GM12873 (cell line): ENCODE results near the gene ANKH.

Source experiments
- TF ChIP-seq, protein P1 (sequence below): IDR thresholded peaks from 2 replicates; pipeline ENCODE4 v1.5.1; 2012; ENCODE audit warnings: low read depth, mild to moderate bottlenecking, moderate library complexity, low read length, control low read depth; ENCODE audit not compliant: insufficient read depth; ENCODE audit errors: missing control alignments

ANKH gene

DNA sequence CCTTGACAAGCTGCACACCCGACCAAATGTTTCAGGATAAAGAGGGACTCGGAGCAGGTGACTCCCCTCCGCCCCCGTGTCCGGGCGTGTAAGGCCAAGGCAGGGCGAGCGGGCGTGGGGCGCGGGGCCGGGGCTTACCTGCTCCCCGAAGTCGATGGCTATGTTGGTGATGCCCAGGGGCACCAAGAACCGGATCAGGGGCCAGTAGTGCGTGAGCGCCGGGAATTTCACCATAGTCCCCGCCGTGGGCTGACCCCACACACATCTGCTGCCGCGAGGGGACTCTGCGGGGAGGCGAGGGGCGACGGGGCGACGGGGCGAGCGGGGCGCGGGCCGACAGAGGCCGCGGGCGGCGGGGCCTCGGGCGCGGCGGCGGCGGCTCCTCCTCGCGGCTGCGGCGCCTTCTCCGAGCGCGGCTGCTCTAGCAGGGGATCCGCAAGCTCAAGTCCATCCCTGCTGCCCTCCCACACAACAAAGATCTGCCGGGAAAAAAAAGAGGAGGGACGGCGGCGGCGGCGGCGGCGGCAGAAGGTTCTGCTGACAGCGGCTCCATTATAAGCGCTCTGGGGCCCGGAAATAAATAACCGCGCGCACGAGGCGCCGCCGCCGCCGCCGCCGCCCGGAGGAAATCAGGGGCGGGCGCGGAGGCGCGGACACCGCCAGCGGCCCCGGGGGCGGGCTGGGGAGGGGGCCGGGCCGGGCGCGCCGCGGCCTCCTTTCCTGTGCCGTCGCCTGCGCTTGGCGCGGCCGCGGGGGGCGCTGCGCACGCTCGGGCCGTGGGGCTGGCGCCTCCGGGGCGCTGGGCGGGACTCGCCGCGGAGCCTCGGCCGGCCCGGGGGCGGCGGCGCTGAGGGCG lies at the start of gene ANKH:
Gene ANKH, minus strand, starts transcription at position 565 of the 856 bp plus-strand sequence. Its CDS starts 331 bp downstream, at position 234.
- TF ChIP-seq, protein P1, sequence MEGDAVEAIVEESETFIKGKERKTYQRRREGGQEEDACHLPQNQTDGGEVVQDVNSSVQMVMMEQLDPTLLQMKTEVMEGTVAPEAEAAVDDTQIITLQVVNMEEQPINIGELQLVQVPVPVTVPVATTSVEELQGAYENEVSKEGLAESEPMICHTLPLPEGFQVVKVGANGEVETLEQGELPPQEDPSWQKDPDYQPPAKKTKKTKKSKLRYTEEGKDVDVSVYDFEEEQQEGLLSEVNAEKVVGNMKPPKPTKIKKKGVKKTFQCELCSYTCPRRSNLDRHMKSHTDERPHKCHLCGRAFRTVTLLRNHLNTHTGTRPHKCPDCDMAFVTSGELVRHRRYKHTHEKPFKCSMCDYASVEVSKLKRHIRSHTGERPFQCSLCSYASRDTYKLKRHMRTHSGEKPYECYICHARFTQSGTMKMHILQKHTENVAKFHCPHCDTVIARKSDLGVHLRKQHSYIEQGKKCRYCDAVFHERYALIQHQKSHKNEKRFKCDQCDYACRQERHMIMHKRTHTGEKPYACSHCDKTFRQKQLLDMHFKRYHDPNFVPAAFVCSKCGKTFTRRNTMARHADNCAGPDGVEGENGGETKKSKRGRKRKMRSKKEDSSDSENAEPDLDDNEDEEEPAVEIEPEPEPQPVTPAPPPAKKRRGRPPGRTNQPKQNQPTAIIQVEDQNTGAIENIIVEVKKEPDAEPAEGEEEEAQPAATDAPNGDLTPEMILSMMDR: peak; percentile 43

DNA sequence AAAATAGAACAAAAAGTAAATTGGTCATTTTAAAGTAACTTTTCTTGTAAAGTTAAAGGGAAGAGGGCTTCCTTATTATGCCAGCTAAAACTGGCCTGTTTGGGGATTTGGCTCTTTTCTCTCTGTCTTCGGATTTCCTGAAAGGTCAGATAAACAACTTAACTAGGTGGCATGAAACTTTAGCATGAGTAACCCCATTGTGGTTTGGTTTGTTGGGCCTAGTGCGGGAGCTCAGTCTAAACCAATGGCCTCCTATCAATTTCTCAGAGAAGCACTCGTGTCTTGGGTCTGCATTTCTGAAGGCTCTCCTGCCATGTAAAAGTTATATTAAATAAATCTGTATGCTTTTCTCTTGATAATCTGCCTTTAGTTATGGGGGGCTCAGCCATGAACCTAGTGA lies 48.5 kb upstream of the ANKH start:
- TF ChIP-seq, protein P1: no peak

DNA sequence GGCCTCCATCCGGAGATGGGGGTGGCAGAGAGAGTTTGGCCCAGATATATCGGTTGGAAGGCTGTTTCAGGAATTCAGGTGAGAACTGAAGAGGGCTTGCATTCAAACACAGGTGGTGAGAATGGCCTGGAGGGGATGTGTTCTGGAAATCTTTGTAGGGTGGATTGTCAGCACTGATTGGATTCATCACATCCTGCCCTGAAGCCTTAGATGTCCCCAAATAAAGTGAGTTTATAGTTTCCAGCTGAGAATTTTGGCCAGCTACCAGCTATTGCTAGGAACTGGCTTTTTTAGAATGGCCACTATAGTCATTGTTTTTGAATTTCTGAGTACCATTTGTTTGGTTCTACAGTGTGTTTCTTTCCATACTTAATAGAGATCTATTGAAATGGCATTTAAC lies 46.1 kb upstream of the ANKH start:
- TF ChIP-seq, protein P1: no peak

DNA sequence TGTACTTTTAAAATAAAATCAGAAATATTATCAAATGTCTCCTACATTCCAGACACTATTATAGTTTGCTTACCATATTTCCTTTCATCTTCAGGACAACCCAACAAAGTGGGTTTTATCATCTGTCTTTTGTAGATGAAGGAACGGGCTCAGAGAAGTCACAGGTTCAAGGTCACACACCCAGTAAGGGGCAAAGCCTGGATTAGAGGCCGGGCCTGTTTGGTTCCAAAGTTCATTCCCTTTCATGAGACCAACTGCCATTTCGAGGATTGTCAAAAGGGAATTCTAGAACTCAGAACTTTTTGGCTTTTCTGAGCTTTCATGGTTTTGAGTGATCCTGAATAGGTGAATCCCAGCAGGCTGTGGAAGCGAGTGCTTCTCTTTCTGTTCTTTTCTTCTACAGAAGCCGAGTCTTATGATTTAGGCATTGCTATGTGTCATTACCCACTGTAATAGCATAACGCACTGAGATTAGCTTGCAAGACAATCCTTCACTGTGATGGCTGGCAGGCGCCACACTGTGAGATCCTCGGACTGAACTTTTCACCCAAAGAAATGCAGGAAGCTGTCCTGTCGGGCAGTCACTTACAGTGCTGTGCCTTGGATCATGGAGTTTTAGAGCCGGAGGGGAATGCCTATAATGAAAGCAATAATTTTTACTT lies 43.8 kb upstream of the ANKH start:
- TF ChIP-seq, protein P1: no peak

DNA sequence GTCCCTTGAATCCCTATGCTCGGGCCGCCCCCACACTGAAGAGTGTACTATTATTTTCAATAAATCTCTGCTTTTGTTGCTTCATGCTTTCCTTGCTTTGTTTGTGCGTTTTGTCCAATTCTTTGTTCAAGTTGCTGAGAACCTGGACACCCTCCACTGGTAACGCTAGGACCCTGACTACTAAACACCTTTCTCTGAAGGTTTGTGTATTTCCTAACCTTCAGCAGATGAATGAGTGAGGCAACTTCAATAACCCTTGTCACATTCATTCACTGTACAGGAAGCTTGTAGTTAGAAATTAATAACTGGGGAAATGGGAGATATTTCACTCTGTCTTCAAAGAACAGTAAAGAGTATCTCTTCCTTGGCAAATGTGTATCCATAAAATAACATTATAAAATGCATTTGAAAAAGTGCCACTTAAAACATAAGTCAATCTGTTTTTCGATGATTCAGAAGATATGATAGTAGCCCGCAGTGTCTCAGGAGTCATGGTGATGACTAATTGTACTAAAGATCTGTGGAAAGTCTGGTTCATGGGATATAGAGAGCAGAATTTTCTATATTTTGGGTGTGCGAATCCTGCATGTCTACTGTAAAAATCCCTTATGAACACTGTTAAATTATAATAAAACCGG lies 43.2 kb upstream of the ANKH start:
- TF ChIP-seq, protein P1: no peak

DNA sequence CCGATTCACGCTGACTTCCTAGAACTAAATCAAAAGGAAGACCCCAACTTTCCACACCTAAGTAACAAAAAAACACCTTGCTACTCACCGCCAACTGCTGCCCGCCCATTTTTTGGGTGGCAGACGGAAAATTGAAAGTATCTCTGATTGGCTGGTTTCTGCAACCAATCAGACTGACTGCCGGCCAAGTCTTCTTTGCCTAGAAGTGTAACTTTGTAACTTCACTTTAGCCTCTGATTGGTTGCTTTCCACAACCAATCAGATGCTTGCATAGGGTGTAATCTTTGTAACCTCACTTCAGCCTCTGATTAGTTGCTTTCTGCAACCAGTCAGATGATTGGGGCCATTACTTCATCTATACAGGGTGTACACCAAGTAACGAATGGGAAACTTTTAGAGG lies 42.6 kb upstream of the ANKH start:
- TF ChIP-seq, protein P1: no peak

DNA sequence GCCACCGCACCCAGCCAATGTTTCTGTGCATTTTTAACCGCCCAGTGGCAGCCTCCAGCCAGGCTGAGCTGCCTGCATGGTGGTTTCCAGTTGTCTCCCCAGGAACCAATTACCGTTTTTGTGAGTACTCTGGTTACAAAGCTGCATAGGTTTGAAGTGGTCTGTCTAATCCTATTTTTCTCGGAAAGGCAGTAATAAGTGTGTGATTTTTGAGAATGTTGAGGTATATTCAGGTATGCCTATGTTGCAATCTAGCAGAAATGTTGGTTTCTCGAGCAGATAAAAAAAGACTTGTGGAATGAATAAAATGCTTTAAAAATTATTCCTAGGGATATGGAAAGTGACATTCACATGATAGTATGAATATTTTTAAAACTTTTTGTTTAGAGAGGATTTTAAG lies 41.5 kb upstream of the ANKH start:
- TF ChIP-seq, protein P1: no peak
